Pons (tissue), 1 donor: Measurements from ENCODE around the gene MAP4K4.
A peak's percentile ranks its signal among the peaks of the same experiment; 100 is the strongest.
"Not testable (repeated sequence)": the region's sequence is repeated elsewhere in the genome, so short reads cannot be mapped to it uniquely, and the experiment has no call there.

Experiments used
- DNase-seq: peaks from one replicate; pipeline ENCODE4 v3.0.0-alpha.2; 2016; ENCODE audit warnings: low spot score

The MAP4K4 gene

DNA sequence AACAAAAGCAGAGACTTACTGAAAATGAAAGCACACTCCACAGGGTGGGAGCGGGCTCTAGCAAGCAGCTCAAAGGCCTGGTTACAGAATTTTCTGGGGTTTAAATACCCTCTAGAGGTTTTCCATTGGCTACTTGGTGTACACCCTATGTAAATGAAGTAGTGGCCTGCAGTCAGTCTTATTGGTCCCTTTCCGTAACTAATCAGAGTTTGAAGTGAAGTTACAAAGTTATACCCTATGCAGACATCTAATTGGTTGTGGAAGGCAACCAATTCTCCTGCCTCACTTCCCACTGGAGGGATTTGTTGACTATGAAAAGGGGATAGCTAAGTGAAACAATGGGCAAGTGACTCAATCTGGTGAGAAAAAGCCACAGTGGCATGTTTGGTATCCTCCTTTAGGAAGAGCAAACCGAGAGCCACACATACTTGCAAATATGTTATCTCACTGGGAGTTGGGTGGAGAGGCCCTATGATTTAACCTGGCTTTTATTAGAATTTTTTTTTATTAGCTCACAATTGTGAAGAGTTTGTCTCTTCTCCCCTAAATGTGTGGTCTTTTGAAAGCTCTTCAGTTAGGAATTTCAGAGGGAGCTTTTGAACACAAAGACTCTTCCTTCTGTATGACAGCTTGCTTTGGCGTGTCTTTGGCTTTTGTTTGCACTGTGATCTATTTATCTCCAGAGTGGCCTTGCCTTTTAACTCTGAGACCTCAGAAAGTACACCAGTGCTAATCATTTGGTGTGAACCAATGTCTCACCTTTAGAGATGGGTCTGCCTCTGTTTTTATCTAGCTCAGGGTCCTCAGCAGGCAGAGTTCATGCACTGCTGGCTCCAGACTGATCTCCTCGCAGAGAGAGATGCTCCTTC lies 69.6 kb downstream of the MAP4K4 start:
- DNase-seq, result peak; percentile 68

DNA sequence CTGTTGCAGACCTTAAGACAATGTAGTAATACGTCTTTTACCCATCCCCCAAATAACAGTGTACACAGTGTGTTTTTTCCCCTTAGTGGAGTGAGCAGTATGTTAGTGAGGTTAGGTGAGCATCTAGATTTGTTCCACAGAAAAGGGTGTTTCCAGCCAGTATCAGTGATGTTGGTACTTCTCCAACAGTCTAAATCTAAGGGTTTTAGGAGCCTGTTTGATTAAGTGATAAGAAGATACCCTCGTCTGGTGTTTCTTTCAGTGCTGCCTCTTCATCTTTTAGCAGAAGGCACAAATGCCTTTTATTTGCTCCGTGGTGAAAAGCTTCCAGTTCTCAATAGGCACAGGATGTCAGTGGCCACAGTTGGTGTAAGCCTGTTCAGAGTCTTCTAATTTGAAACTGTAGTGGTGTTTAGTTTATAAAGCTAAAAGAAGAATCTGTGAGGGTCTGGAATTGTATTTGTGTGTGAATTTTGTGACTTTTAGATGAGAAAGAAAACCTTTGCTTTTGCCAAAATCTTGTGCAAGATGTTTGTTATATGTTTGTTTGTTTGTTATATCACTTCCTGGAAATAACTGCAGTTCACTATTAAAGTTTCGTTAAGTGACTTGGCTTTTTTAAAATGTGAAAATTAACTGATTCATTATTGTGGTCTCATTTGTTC lies 71.2 kb downstream of the MAP4K4 start:
- DNase-seq, result peak; percentile 76

DNA sequence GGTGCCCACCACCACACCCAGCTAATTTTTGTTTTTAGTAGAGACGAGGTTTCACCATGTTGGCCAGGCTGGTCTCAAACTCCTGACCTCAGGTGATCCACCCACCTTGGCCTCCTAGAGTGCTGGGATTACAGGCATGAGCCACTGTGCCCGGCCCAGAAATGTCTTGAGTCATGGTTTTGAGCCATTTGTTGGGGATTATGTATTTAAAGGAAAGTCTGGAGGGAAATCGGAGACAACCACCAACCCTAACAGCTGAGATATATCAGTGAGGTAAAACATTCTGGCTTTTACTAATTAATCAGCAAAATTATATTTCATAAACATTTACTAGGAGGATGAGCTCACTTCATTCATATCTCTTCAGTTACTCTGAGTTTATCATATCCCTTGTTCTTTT lies 72.2 kb downstream of the MAP4K4 start:
- DNase-seq, result not testable (repeated sequence)

DNA sequence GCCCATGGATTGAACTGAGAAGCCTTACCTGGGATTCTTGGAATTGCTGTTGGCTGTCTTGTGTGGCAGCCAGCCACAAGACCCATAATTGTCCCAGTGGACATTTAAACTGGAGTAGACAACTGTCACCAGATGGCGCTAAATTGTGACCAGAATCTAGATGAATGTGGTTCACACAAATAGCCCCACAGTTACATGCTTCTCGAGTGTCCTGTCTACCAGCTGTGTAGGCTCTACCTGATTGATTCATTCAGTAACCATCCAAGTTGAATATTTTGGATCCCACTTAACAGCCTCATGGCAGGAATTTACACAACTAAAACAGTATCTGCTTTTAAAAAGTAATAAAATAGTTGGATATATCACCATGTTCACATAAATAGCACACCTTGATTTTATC lies 73.2 kb downstream of the MAP4K4 start:
- DNase-seq, result peak; percentile 87

DNA sequence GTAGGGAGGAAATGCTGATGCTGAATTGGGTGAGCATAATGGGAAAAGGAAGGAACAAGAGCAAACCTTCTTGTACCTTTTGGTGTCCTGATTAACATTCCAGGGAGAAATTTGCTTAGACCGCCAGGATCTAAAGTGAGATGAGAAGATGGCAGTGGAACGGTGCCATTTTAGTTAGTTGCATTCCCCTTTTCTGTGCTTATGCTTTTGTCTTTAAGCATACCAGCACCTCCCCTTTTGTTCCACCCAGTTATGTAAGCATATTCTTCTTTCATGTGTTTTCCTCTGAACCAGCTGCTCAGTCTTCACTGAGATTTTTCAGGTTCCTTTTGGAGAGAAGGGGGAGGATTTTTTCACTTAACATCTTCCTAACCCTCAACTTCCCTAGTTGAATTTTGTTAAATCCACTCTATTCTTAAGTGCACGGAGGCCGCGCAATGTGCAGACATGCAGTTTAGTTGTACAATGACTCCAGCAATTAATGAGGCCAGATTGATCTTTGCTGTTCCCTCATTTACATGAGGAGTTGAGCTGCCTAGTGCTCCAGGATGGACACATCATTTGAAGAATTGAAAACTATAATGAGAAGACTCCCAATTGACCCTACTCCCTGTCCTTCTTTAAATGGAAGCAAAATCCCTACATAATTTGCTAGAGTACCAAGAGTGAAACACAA lies 73.9 kb downstream of the MAP4K4 start:
- DNase-seq, result no peak

DNA sequence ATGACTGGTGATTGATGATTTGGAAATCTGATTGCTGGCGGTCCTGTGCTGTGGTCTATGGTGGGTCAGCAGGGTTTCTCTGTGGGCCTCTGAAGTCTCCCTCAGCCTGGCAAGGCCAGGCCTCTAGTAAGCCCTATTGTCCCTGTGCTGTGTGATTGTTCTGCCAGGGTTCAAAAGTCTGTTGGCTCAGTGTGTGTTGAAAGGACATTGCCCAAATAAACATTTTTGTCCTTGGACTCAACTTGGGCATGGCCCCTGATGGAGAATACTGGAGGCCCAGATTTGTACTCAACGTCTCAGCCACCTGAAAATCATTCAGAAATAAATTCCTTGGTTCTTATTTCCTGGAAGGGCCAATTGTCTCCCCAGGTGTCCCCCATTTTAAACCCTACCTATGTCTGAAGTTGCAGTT lies 74.4 kb downstream of the MAP4K4 start:
- DNase-seq, result no peak

DNA sequence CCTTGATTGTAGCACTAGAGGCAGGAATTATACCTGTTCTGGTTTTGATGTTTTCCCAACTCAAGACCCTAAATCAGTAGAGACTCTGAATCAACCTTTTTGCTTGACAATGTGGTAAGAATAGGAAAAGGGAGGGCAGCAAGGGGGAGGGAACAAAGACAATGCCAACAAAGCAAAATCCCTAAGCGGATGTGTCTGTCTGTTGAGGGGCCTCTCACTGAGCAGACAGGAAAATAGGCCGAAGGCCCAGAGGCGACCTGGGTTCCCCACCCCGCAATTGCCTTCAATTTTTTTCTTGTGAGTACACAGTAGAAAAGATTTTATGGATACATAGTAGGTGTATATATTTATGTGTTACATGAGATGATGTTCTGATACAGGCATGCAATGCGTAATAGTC lies 75.6 kb downstream of the MAP4K4 start:
- DNase-seq, result no peak

DNA sequence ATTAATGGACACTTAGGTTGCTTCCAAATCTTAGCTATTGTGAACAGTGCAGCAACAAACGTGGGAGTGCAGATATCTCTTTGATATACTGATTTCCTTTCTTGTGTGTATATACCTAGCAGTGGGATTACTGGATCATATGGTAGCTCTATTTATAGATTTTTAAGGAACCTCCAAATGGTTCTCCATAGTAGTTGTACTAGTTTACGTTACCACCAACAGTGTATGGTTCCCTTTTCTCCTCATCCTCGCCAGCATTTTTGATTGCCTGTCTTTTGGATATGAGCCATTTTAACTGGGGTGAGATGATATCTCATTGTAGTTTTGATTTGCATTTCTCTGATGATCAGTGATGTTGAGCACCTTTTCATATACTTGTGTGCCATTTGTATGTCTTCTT lies 76.5 kb downstream of the MAP4K4 start:
- not testable (repeated sequence) for DNase-seq

DNA sequence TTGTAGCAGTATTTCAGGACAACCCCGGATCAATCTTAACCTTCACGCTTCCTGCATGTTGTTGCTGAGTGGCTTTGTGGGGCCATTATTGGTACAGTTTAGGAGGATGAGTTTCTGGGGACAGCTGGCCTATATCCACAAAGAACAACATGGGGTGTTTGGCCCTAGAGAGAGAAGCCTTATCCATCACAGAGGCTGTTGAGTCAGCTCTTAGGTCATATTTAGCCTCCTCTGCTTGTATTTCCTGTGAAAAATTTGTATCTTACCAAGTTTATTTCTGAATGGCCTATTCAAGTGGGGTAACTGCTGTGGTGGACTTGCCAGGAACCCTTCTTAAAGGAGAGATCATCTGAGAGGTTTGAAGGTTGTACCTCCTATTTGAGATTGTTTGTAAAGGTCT lies 77.6 kb downstream of the MAP4K4 start:
- DNase-seq, result no peak

DNA sequence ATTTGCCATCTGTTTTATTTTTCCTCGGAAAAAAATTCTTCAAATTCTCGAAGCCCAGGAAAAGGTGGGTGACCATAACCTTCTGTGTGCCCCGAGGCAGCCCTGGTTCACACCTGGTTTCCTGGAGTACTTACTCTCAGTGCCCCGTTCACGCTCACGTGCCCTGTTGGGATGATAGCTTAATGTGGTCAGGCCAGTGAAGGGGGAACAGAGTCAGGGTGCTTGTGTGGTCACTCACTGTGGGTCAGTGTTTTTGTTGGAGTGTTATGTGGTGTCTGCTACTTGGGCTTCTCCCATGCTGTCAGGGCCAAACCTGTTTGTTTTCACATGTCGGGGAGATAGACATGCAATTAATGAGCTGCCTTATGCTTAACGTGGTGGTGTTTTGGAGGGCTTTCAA lies 78.1 kb downstream of the MAP4K4 start:
- DNase-seq, result no peak

DNA sequence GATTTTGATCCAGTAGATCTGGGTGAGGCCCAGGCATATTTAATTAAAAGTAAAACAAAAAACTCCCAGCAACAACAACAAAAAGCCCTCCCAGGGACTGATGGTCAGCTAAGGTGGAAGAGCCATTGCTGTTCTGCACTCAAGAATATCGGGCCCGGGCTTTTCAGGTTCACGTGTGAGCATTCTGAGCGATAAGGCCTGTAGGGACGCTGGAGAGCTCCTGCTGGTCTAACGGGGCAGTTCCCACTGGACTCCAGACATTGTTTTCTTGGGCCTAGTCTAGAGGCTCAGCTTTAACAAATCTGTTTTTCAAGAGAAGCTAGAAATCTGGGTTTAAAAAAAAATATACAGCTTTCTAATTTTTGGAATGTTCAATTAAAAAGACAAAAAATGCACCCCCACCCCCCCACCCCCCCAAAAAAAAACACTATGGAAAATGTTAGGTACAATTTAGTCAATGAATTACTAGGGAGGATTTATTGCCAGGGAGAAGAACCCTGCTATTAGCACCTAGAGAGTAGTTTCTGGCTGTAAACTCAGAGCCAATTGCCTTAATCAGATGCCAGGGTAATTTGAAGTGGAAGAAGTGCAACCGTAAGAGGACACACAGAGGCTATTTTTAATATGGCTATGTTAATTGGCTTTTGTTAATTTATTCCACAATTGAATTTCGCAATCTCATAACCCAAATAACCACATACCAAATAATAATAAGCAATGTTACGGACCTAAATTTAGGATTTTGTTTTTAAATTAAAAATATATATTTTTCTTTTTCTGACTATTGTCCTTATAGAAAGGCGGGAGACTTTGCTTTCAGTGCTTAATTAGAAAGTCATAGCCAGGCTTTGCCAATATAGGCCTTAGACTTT lies 78.9 kb downstream of the MAP4K4 start:
- no peak for DNase-seq

DNA sequence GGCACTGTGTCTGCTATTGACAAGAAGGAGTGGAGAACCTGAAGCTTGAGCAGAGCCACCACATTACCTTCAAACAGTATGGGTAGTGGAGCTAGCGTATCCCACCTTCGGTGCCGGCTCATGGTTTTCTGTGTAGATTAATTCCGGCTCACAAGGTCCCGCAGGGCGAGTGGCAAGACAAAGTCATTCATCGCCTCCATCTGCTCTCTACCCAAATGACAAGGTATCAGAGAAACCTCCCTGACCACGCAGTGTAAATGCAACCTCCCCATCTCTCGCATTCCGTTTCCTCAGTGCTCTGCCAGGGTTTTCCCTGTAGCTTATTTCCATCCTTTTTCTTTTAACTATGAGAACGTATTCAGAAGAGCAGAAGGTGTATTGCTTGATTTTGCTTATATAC lies 79.8 kb downstream of the MAP4K4 start:
- no peak for DNase-seq

DNA sequence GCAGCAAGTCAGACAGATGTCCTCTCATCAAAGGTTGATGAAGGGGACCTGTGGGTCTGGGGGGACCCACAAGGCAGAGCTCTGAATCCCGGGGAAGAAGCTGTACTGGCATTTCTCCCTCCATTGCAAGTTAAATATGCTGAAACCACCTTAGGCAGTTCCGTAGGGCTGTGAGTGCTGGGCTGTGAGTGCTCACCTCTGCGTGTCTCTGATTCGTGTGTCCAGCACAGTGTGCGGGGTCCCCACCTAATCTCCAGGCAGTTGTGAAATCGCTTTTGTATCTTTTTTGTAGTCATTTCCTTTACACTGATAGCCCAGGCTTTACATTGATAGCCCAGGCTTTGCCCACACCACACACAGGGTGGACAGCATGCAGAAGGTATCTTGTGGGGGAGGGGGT lies 80.6 kb downstream of the MAP4K4 start:
- DNase-seq, result no peak

DNA sequence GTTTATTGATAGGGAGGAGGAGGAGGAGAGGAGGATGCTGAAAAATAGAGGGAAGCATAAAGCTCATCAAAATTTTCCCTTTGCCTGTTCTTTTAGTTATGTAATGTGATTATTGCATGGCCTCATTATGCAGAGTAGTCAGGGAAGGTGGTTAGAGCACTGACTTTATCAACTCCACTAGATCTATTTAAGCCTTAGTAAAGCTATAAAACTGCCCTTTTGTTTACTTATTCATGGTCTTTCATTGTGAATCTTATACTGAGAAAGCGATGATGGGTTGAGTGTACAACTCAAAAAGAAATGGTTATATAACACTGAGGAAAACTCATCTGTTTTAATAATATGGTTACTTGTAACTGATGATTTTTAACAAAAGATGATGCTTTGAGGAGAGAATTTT lies 81.7 kb downstream of the MAP4K4 start:
- DNase-seq, result no peak

DNA sequence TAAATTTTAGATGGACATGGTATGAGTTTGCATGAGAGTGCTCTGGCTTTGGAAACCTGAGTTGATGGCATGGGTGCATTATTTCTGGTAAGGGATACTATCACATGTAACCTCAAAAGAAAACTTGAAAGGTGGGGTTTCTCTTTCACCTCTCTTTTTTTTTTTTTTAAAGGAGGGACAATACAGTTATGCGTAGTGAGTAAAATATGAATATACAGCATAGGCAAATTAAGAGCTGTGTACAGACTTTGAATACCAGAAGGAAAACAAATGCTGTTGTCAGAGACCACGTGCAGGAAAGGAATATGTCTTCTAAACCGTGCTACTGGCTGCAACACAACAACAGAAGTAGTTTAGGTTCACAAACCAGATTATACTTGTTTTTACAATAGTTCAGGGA lies 82.1 kb downstream of the MAP4K4 start:
- no peak for DNase-seq

DNA sequence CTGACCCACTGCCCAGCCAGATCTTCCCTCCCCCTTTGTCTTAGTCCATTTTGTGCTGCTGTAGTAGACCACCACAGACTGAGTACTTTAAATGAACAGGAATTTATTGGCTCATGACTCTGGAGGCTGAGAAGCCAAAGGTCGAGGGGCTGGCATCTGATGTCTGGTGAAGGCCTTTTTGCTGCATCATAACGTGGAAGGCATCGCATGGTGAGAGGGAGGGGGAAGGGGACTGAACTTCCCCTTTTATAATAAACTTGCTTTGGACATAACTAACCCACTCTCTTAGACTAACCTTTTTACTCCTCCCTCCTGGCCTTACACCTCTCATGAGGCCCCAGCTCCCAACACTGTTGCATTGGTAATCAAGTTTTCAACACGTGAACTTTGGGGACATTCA lies 83.8 kb downstream of the MAP4K4 start:
- DNase-seq, result no peak

DNA sequence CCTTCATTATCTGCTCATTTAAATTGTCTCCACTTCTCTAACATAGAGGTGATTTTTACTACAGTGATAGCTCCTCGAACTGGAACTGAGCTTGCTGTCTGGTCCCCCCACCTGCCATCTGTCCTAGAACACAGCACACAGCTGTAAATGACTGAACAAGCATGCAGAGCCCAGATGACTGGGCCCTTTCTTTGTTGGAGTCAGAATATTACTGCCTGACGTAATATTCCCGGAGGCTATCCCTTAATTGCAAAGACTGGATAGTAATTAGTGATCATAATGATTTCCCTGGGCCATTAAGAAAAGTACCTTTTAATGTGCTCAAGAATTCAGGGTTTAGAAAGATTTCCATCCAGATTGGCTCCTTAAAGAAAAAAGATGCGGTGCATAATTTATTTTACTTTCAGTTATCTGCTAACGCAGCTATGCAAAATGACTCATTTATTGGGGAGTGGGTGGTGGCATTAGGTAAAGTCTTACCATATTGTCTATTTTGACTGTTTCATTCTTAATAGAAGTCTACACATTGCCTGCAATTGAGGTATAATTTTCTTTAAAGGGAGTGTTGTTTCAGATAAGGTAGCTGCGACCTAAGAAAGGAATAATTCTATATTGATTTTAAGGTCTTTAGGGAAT lies 84.4 kb downstream of the MAP4K4 start:
- no peak for DNase-seq

DNA sequence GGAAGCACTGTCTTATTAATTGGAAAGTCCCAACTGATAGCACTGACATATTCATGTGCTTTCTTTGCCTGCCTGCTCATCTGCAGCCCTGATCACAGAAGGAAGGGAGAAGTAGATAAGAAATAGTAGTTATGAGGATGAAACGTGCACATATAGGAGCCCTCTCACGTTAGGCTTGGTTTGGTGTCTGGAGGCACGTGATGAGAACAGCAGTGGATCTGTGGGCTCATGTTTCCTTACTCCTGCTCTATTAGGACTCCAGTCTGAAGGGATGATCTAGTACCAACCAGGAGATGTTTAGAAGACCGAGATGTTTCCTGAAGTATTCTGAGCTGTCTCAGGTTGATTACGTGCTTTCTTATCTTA lies 84.9 kb downstream of the MAP4K4 start:
- DNase-seq, result no peak

DNA sequence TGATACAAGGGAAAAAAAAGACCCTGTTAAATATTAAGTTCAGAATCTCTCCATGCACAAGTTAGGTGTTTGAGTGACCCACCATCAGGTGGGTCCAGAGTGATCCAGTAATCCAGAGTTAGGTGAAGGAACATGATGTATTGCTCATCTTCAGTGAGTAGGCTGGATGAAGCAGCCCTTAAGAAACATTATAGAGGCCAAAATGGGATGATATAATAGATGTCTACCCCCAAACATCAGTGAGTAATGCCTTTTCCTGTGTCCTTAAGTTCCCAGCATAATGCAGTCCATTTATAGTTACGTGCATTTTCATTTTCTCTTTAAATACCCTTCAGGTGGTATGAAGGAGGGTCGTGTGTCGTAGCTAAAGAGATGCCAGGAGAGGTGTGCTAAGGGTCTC lies 89.6 kb downstream of the MAP4K4 start:
- no peak for DNase-seq

DNA sequence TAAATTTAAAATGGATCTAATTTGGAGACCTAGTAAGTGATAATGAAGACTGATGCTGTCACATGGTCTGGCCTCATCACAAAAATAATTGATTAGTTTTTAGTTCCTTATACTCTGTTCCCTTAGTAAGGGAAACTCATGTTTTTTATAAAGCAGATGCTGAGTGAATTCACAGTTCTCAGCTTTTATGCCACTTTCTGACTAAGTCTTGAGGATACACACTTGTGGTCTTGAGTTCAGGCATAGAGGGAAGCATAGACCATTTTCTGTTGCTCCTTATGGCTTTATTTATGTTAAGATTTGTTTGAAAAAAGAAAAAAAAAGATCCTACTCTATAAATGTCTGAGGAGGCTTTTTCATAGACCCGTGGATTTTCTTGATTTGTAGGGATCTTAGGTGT lies 91.1 kb downstream of the MAP4K4 start:
- DNase-seq, result no peak
